HG02943 (cell line): ENCODE data around the gene RHBDD3.
"Not testable (repeated sequence)": the region's sequence is repeated elsewhere in the genome, so short reads cannot be mapped to it uniquely, and the experiment has no call there.

ENCODE experiments used
- ATAC-seq: cut with Tn5 transposase; IDR thresholded peaks from one replicate; pipeline ENCODE4 v1.9.1; 2021; ENCODE audit warnings: mild to moderate bottlenecking, low read depth, moderate library complexity; ENCODE audit not compliant: unreplicated experiment

Gene RHBDD3

DNA sequence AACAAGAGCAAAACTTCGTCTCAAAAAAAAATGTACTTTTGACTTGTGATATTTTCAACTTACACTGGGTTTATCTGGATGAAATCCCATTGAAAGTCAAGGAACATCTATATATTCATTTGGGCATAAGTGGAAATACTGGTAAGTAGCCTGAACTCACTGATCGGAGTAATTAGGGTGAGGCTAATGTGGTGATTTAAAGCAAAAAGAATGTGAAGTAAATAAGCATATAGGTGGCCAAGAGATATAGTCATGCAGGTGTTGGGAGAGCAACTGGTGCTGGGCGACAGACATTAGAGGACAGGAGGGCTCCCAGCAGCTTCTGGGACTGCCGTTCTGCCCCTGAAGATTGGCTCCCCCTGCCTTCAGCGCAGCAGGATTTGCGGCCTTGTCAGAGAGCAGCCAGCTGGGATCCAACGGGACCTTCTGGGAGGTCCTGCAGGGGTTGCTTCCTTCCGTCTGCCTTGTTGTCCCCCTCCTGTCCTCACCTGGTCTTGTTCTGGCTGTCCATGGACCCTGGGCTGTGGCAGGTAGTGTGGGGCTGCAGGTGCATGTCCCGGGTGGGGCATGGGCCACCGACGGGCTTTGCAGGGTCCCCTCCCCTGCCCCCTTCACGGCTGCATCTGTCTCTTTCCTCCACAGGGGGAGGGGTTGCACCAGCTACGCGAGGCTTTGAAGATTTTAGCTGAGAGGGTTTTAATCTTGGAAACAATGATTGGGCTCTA, 14.1 kb downstream of the RHBDD3 start:
- no peak for ATAC-seq

DNA sequence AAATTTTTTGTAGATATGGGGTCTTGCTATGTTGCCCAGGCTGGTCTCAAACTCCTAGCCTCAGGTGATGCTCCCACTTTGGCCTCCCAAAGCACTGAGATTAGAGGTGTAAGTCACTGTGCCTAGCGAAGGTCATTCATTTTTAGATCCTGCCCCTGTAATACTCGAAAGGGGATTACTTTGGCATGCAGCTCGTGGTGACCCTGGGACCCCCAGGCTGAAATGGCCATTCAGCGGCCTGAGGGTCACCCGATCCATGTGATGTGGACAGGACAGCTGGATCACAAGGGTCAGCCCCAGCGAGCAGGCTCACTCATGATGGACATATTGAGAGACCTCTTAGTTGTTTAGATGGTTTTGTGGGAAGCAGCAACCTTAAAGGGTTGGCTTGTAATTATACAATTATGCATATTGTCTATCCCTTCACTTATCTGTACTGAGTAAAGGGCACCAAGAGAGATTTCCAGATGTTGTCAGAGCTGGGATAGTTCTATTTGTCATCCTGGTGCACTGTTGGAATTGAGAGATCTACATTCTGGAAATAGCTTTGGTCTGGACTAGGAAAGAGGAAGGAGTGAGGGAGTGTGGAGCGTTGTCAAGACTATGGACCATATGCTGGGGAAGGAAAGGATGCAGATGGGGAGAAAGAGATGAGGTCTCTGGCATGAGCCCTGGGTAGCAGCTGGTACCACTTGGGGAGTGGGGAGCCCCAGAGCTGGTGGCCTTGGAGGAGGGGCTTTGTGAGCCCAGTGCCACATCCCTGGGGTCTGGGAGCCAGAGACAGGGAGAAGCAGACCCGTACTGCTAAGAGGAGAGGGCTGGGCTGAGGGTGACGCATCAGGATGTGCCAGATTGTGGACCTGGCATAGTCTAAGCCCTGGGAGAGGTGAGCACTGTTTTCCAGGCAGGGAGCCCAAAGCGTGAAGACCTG, 15.5 kb downstream of the RHBDD3 start:
- no peak for ATAC-seq

DNA sequence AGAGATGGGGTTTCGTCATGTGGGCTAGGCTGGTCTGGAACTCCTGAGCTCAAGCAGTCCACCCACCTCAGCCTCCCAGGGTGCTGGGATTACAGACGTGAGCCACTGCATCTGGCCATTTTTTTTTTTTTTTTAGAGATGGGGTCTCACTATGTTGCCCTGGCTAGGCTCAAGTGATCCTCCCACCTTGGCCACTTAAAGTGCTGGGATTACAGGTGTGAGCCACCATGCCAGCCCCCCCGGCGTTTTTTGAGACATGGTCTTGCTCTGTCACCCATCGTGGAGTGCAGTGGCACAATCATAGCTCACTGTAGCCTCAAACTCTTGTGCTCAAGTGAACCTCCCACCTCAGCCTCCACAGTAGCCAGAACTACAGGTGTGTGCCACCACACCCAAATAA, 16.5 kb downstream of the RHBDD3 start:
- no peak for ATAC-seq

DNA sequence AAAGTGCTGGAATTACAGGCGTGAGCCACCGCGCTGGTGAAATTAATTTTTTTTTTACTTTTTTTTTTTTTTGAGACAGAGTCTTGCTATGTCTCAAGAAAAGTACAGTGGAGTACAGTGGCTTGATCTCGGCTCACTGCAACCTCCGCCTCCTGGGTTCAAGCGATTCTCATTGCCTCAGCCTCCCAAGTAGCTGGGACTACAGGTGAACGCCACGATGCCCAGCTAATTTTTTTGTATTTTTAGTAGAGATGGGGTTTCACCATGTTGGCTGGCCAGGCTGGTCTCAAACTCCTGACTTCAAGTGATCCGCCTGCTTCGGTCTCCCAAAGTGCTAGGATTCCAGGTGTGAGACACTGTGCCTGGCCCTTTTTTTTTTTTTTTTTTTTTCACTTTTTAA, 19.9 kb downstream of the RHBDD3 start:
- ATAC-seq: not testable (repeated sequence)

DNA sequence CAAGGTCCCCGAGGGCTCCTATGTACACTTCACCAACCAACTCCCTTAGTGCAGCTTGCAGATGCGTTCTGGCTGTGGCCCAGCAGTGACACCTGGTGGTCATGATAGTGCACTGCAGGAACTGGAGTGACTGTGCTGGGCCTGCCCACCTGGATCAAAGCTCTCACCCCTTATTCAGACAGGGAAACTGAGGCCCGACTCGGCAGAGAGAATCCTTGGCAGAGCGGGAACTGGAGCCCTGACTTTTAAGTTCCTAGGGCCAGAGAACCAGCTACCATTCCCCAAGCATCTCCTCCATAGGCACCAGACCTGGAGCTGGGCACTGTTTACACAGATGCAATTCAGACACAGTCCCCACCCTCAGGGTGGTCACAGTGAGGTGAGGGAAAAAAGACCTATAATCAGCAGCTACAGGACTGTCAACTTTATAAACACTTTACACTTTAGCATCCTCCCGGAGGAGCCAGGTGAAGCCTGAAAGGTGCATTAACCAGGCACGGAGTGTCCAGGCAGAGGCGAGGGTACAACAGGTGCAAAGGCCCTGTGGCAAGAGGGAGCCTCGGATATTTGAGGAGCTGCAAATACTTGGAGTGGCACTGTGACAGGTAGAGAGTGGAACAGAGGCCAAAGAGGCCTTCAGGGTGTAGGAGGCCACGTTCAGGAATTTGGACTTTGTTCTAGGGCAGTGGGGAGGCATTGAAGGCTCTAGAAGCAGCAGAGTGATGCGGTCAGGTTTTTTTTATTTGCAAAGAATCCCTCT, 22.0 kb downstream of the RHBDD3 start:
- ATAC-seq: peak; percentile 71

DNA sequence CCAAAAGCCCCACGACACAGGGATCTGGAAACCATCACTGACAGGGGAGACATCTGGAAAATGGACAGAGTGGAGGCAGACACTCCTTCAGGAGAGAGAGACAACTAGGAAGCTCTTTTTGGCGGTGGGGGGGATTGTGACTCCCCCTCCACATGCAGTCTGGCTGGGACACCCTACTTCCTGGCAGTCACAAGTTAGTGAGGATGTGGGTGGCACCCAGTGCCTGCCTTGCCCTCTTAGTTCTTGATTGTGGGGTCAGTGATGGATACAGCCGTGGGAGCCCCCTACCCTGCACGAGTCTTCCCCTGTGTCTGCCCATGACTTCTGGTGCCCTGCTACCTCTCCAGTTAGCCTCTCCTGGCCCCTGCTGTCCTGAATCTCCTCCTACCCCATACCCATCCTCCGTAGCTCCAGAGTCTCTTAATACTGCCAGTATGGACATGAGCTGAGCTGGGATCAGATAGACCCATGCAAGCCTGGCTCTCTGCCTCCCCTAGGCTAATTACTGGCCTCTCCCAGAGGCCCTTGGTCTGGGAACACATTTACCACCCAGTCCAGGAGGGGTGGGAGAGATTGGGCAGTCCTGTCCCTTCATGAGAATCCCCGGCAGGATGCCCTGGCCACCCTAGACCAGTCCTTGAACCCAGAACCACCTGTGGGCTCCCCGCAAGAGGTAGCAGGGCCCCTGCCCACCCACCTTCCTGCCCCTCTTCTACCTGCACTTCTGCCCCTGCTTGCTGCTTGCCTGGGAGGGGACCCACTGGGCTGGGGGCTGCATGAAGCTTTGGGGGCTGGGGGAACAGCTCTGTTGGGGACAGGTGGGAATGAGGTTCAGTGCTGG, 22.8 kb downstream of the RHBDD3 start:
- ATAC-seq: no peak

DNA sequence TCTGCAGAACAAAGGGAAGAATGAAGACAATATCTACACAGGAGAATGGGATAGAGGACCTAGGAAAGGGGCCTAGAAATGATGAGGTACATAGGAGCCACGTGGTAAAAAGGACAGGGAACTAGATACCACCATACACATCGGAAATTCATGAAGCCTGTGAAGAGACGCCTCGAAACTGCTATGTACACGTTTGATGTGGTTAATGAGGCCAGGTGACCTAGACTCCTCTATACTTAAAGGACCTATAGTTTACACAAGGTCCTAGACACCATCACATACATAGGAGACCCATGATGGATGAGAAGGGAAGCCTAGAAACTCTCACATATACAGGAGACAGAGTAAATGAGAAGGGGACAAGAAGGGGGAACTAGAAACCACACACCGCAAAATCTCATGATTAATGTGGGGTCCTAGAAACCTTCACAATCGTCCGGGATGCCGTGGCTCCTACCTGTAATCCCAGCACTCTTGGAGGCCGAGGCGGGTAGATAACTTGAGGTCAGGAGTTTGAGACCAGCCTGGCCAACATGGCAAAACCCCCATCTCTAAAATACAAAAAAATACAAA, 23.8 kb downstream of the RHBDD3 start:
- ATAC-seq: no peak

DNA sequence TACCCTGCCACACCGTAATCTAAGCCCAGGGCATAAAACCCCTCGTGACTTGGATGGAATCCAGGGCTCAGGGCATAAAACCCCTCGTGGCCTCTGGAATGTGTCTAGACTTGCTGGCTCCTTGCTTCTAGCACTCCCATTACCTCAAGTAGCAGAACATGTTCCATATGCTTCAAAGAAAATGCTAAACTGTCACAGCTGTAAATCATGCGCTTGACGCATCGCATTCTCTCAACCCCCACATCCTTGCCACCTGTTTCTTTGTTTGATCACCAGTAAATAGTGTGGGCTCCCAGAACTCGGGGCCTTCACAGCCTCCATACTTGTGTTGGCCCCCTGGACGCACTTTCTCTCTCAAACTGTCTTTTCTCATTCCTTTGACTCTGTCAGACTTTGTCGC, 27.3 kb downstream of the RHBDD3 start:
- not testable (repeated sequence) for ATAC-seq

DNA sequence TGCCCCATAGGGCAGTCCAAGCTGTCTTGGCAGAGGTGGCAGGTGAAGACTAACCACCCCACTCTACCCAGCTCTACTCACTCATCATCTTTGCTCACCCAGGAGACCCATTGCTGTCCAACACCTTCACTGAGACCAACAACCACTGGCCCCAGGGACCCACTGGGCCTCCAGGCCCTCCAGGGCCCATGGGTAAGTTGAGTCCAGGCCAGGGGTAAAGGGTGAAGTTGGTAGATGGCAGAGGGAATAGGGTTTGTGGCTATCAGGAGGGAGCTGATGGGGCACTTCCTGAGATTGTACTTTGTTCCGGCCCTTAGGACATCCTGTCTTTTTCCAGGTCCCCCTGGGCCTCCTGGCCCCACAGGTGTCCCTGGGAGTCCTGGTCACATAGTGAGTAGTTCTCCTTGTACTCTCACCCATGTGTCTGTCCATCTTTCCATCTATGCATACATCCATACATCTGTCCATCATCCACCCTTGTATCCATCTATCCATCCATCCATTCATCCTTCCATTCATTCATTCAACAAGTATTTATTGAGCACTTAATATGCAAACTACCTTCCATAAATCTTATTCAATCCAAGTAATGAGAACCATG, 34.4 kb downstream of the RHBDD3 start:
- ATAC-seq: no peak

DNA sequence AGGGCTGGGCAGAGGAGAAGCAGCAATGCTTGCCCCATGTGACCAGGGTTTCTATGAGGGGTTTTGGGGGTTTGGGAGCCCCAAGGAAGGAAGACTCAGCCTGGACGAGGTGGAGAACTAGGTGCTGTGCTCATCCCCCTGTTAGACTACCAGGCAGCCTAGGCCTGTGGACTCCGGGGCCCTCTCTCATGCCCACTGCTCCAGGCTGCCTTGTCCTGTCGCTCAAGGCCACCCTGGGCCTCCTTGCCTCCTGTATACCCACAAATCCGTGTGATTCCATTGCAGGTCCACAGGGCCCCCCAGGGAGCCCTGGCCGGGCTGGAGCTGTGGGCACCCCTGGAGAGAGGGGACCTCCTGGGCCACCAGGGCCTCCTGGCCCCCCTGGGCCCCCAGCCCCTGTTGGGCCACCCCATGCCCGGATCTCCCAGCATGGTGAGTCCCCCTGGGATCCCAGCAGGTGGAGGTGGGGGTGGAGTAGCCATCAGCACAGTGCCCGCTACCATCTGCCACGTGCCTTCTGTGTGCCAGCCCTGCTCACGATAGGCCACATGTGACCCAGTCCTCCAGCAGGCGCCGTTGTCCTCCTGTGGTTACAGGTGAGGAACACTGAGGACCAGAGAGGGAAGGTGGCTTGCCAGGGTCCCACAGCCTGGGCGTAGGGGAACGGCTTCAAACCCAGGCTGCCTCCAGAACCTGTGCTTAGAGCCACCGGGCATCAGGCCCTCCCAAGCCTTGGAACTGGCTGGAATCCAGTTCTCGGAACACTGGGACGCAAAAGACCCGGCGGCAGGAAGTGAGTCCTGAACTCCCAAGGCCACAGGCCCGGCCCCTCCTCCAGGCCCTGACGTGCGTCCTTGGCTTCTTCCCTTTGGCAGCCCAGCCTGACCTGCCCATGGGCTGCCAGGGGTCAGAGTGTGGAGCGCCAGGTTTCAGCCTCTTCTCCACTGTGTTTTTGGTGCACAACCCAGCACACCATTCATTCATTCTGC, 35.5 kb downstream of the RHBDD3 start:
- no peak for ATAC-seq

DNA sequence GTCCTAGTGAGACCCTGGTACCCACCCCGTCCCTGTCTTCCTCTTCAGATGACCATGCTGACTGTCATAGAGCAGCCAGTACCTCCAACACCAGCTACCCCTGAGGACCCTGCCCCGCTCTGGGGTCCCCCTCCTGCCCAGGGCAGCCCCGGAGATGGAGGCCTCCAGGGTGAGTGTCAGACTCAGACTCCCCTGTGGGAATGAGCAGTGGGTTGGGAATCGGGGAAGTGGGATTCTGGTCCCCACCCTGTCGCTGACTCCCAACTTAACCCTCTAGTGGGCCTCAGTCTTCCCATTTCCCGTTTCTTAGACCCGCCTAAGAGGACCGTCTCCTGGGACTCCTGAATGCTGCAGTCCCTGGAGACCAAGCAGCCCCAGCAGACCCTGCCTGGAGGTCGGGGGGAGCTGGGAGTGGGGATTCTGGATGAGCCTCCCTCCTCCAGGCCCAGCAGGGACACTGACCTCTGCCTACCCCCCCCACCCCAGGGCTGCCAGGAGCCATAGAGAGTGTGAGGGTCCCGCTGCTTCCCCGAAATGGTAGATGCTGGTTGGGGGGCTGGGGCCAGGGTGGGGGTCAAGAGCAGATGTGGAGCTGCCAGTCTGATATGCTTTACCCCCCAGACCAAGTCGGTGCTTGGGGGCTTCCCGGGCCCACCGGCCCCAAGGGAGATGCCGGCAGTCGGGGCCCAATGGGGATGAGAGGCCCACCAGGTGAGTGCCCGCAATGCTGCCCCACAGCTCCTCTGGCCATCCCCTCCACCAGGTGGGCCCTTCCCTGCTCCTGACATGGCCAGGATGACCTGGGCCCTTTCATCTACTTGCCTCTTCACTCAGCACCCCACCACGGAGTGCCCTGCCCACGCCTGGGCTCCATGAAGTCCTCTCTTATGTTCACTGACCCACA, 36.6 kb downstream of the RHBDD3 start:
- ATAC-seq: no peak

DNA sequence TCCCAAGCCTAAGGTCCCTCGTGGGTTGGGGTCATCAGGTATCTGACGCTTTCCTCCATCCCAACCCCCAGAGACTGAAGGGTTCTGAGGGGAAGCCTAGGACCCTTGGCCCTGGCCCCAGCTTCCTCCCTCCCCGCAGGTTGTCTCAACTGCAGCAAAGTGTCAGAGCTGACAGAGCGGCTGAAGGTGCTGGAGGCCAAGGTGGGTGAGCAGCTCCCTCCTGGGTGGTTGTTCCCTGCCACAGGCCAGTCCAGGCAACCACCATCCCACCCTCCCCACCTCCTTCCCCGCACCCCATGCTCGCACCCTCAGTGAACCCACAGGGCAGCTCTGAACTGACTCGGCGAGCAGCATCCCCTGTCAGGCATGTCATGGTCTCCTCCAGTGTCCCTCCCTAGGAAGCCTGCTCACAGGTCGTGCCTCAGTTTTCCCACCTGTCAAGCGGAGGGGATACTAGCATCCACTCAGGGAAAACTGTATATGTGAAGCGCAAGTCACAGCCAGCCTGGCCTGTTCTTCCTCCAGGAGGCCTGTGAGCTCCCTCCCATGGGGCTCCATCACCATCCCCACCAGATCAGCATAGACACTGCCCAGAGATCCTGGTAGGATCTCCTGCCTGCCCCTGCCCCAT, 41.3 kb downstream of the RHBDD3 start:
- no peak for ATAC-seq

DNA sequence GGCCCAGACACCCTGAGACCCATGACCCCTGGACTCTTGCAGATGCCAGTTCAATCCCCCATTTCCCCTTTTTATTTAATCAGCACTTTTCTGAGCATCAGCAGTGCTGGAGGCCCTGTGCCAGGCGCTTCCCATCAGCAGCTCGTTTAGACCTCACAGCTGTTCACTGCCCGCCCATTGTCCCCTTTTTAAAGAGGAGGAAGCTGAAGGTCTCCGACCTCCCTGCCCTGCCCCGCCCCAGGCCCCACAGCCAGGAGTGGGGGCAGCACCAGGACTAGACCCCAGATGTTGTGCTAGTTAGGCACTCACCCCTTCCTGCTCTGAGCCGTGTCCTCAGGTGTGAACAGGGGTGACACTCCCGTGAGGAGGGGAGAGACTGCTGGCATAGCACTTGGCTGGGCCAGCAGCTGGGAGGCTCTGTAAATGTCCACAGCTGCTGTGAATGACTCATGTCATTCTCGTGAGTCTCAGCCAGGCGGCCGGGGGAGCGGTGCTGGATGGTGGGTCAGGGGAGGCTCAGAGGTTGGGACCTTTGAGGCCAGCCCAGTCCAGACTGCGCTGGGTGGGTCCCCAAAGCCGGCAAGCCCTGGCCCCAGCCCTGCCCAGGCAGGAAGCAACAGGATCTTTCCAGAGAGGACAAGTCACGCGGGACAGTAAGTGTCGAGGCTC, 42.2 kb downstream of the RHBDD3 start:
- no peak for ATAC-seq

DNA sequence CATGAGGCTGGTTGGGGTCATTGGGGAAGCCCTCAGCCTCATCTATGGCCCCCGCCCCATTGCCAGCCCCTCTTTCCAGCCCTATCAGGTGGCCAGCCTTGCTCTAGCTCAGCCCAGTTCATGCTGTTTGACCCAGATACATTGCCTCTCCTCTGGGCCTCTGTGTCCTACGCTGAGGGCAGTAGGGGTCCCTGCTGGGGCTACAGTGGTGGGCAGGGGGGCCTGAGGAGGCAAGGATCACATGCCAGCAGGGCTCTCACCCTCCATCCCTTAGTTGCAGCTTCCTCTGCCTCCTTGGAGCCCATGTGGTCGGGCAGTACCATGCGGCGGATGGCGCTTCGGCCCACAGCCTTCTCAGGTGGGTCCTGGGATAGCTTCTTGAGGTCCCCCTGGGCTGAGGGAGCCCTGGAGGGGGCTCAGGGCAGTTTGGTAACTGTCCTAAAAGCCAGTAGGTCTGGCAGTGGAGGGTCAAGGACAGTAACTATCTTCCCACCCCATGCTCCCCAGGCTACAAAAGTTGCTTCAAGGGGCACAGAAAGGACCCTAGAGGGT, 42.8 kb downstream of the RHBDD3 start:
- no peak for ATAC-seq

DNA sequence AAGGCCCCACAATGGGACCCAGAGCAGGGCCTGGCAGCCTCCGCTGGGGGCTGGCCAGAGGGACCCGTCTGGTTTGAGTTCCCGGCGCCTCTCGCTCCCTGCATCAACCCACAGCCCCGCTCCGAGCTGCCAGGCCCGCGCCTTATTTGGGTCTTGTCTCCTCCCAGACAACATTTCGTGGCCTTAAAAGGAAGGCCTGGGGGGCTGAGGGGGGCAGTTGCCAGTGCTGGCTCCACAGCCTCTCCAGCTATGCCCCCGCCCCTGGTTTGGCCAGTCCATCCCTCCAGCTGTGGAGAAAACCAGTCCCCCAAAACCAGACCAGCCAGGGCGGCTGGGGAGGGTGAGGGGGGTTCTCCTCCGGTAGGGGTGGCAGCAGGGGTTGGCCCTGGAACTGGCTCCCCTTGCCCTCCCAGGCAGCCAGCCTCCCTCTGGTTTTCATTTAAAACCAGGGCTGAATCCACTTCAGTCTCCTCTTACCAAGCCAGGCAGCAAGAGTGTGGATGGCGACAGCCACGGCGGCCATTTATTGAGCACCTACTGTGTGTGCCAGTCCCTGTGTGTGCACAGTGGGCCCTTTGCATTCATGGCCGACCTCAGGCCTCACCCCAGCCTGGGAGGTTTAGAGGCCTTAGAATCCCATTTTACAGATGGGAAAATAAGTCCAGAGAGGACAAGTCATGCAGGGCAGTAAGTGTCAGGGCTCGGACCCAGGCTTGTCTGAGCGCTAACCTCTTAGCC, 43.5 kb downstream of the RHBDD3 start:
- no peak for ATAC-seq
